OCI-LY3 (cell line): Measurements from ENCODE around the gene KDM1A.

Experiments used
- EZH2phosphoT487 ChIP-seq: fragments of 200-600 bp; shearing (Covaris generic); IDR thresholded peaks from 2 replicates; pipeline ENCODE4 v1.6.1; 2018; ENCODE audit warnings: antibody characterized with exemption, mixed run types, low read depth
- TF ChIP-seq, protein P1 (sequence below): fragments of 200-600, 300-600 bp; sonication (generic); IDR thresholded peaks from 2 replicates; pipeline ENCODE4 v1.5.1; 2014; ENCODE audit warnings: antibody characterized with exemption, low read length, low read depth

DNA sequence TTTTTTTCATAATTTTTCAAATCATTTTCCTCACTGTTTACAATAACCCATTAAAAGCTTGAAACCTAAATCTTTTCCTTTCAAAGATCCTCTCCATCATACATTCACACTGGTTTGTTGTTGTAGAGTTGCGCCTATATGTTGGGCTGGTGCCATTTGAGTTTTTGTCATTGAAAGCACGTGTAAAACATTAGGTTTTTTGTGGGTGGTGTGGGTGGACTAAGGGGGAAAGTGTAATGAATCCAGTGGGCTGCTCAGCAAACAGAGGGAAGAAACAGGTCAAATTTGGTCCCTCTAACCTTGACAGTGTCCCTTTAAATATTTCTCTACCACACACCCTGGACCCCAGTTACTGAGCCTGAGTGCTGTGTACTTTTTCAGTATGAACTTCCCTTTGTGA, 46.8 kb downstream of the KDM1A start:
- TF ChIP-seq, protein P1, sequence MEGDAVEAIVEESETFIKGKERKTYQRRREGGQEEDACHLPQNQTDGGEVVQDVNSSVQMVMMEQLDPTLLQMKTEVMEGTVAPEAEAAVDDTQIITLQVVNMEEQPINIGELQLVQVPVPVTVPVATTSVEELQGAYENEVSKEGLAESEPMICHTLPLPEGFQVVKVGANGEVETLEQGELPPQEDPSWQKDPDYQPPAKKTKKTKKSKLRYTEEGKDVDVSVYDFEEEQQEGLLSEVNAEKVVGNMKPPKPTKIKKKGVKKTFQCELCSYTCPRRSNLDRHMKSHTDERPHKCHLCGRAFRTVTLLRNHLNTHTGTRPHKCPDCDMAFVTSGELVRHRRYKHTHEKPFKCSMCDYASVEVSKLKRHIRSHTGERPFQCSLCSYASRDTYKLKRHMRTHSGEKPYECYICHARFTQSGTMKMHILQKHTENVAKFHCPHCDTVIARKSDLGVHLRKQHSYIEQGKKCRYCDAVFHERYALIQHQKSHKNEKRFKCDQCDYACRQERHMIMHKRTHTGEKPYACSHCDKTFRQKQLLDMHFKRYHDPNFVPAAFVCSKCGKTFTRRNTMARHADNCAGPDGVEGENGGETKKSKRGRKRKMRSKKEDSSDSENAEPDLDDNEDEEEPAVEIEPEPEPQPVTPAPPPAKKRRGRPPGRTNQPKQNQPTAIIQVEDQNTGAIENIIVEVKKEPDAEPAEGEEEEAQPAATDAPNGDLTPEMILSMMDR, result no peak
- TF ChIP-seq EZH2phosphoT487, result no peak
